ENCODE measurements around the gene CHCHD3. TPM values are rescaled to one million over a fixed set of nuclear protein-coding genes. Genes with fewer than 3 reads are reported as not detected.

The CHCHD3 gene
- polyA plus RNA-seq, 3 donors: 69.8 to 84.0 (median 76.4) TPM

- no peak for DNase-seq
These were observed 210.5 kb downstream of the CHCHD3 start for GRCh38 chr7:132871419-132871818.

- DNase-seq: no peak
These were observed 212.6 kb downstream of the CHCHD3 start for GRCh38 chr7:132869166-132869861.

GRCh38 chr7:132866551-132866950, 215.3 kb downstream of the CHCHD3 start:
- no peak for DNase-seq

GRCh38 chr7:132866144-132866531, 215.8 kb downstream of the CHCHD3 start:
- DNase-seq: no peak

- DNase-seq: no peak
These were observed 216.3 kb downstream of the CHCHD3 start for GRCh38 chr7:132865366-132866143.

- DNase-seq: no peak
These were observed 219.8 kb downstream of the CHCHD3 start for GRCh38 chr7:132861940-132862554.

- DNase-seq: no peak
These were observed 220.5 kb downstream of the CHCHD3 start for GRCh38 chr7:132861424-132861823.

- no peak for DNase-seq
These were observed 222.7 kb downstream of the CHCHD3 start for GRCh38 chr7:132859199-132859598.

GRCh38 chr7:132858760-132859159, 223.1 kb downstream of the CHCHD3 start:
- DNase-seq: no peak

- no peak for DNase-seq
These were observed 223.6 kb downstream of the CHCHD3 start for GRCh38 chr7:132858251-132858650.

GRCh38 chr7:132857703-132858102, 224.2 kb downstream of the CHCHD3 start:
- no peak for DNase-seq

GRCh38 chr7:132857031-132857430, 224.9 kb downstream of the CHCHD3 start:
- no peak for DNase-seq

- DNase-seq: no peak
These were observed 225.5 kb downstream of the CHCHD3 start for GRCh38 chr7:132856416-132856815.

GRCh38 chr7:132855901-132856300, 226.0 kb downstream of the CHCHD3 start:
- DNase-seq: no peak

GRCh38 chr7:132854238-132854637, 227.7 kb downstream of the CHCHD3 start:
- DNase-seq: no peak

GRCh38 chr7:132847376-132847775, 234.5 kb downstream of the CHCHD3 start:
- no peak for DNase-seq

GRCh38 chr7:132846086-132846485, 235.8 kb downstream of the CHCHD3 start:
- no peak for DNase-seq

GRCh38 chr7:132842478-132842877, 239.4 kb downstream of the CHCHD3 start:
- no peak for DNase-seq

- DNase-seq: no peak
These were observed 241.7 kb downstream of the CHCHD3 start for GRCh38 chr7:132840199-132840598.

GRCh38 chr7:132838313-132838712, 243.6 kb downstream of the CHCHD3 start:
- DNase-seq: no peak

- DNase-seq: no peak
These were observed 244.4 kb downstream of the CHCHD3 start for GRCh38 chr7:132837529-132837928.

GRCh38 chr7:132836746-132837145, 245.1 kb downstream of the CHCHD3 start:
- no peak for DNase-seq

- peak; percentile 31 for DNase-seq
These were observed 250.9 kb downstream of the CHCHD3 start for GRCh38 chr7:132830941-132831340.

Measured in renal pelvis (tissue), 4 donors.